A673 (cell line): ENCODE results near the gene PAOX. TPM values are rescaled to one million over a fixed set of nuclear protein-coding genes. Genes with fewer than 3 reads are reported as not detected.
A peak's percentile ranks its signal among the peaks of the same experiment; 100 is the strongest.

Source experiments
- BruUV-seq: library from RNA; stranded (reverse); fragments of 400-500 nt; replicated peaks from 2 replicates; lab custom pipeline; 2021; lab: Mats Ljungman, UMichigan
- CTCF ChIA-PET: fragments of 300-600 bp; sonication (Branson Sonifier 250); formaldehyde crosslinking; loops from one replicate; lab custom pipeline; 2022; ENCODE audit warnings: antibody characterized with exemption; lab: Charles Lee
- POLR2A ChIA-PET: fragments of 300-600 bp; sonication (Branson Sonifier 250); formaldehyde crosslinking; loops from one replicate; lab custom pipeline; 2022; ENCODE audit warnings: antibody characterized with exemption; ENCODE audit not compliant: low non-redundant PET; lab: Charles Lee
- DNase-seq: peaks from one replicate; pipeline ENCODE4 v3.0.0-alpha.2; 2015; ENCODE audit warnings: low spot score
- H3K27ac ChIP-seq: fragments of 200-600 bp; sonication (generic); 2 replicates; pipeline ENCODE4 v1.5.1; 2016; ENCODE audit warnings: mixed run types, low read depth, mild to moderate bottlenecking, mixed read lengths, antibody characterized with exemption, low read length; ENCODE audit not compliant: poor library complexity, severe bottlenecking
- H3K27me3 ChIP-seq: fragments of 200-600 bp; sonication (generic); replicated peaks from 2 replicates; pipeline ENCODE4 v1.6.1; 2017; ENCODE audit warnings: mixed run types, low read depth, mild to moderate bottlenecking, mixed read lengths, antibody characterized with exemption, low read length; ENCODE audit not compliant: insufficient read depth, poor library complexity
- H3K36me3 ChIP-seq: fragments of 200-600 bp; sonication (generic); 2 replicates; pipeline ENCODE4 v1.6.1; 2016; ENCODE audit warnings: mixed run types, mild to moderate bottlenecking, mixed read lengths, antibody characterized with exemption, low read length; ENCODE audit not compliant: insufficient read depth, poor library complexity, severe bottlenecking
- H3K4me1 ChIP-seq: fragments of 200-600 bp; sonication (generic); 2 replicates; pipeline ENCODE4 v1.6.1; 2017; ENCODE audit warnings: mixed run types, mild to moderate bottlenecking, mixed read lengths, antibody characterized with exemption, low read length; ENCODE audit not compliant: insufficient read depth, poor library complexity, severe bottlenecking
- H3K4me3 ChIP-seq: fragments of 200-600 bp; sonication (generic); 2 replicates; pipeline ENCODE4 v1.5.1; 2016; ENCODE audit warnings: low read depth, mixed run types, mild to moderate bottlenecking, mixed read lengths, low read length; ENCODE audit not compliant: poor library complexity, severe bottlenecking
- H3K9me3 ChIP-seq: fragments of 200-600 bp; sonication (generic); 2 replicates; pipeline ENCODE4 v1.6.1; 2016; ENCODE audit warnings: mixed run types, low read depth, mild to moderate bottlenecking, mixed read lengths, antibody characterized with exemption, low read length; ENCODE audit not compliant: poor library complexity, severe bottlenecking
- CTCF ChIP-seq: fragments of 300-800, 200-600 bp; sonication (generic); conservative IDR thresholded peaks from 2 replicates; pipeline ENCODE4 v1.5.1; 2017; ENCODE audit warnings: low read depth, mild to moderate bottlenecking, antibody characterized with exemption, low read length, moderate library complexity, mixed read lengths
- EZH2 ChIP-seq: fragments of 200-600 bp; sonication (generic); IDR thresholded peaks from 2 replicates; pipeline ENCODE4 v1.6.1; 2017; ENCODE audit warnings: borderline replicate concordance, low read depth, mild to moderate bottlenecking, mixed read lengths, antibody characterized with exemption, low read length; ENCODE audit not compliant: poor library complexity, severe bottlenecking
- intact Hi-C: fragments of 100-400 bp; cut with micrococcal nuclease; formaldehyde crosslinking; loops from one replicate; pipeline ENCODE4 v1.10.0; 2022; ENCODE audit not compliant: unreplicated experiment
- total RNA-seq: library from RNA; stranded (reverse); gene quantifications from 2 replicates; pipeline ENCODE4 v1.2.3, GENCODE V29; 2021

Gene PAOX
- total RNA-seq, 1 experiment from 2014 or later: 0.92 TPM

GRCh38 chr10:133391761-133392518 lies 12.9 kb downstream of the PAOX start:
- H3K36me3 ChIP-seq: peaks cover 12% of the 10 kb centered on the region
- H3K27ac ChIP-seq: no peak overlapping the region
- no peak for TF ChIP-seq CTCF
- TF ChIP-seq EZH2: no peak
- intact Hi-C loops: no loop called here
- H3K4me3 ChIP-seq: no peak overlapping the region
- no peak for DNase-seq
- no peaks in the 10 kb centered on the region for H3K27me3 ChIP-seq
- POLR2A ChIA-PET: no interaction called here
- CTCF ChIA-PET: no interaction called here
- H3K4me1 ChIP-seq: peaks cover 4% of the 10 kb centered on the region
- no TSS peak for BruUV-seq
- no peaks in the 10 kb centered on the region for H3K9me3 ChIP-seq

- POLR2A ChIA-PET: no interaction called here
- no peaks in the 10 kb centered on the region for H3K27me3 ChIP-seq
- H3K27ac ChIP-seq: peak overlapping the region; percentile 87
- H3K4me1 ChIP-seq: peaks cover 4% of the 10 kb centered on the region
- no peak for DNase-seq
- peak overlapping the region; percentile 84 for H3K4me3 ChIP-seq
- intact Hi-C loops: no loop called here
- CTCF ChIA-PET: no interaction called here
- H3K9me3 ChIP-seq: no peaks in the 10 kb centered on the region
- H3K36me3 ChIP-seq: peaks cover 22% of the 10 kb centered on the region
- no TSS peak for BruUV-seq
- TF ChIP-seq CTCF (no peak), EZH2 (no peak)
Observed at GRCh38 chr10:133393401-133394063, 14.5 kb downstream of the PAOX start.

- Histone ChIP-seq H3K36me3 (peaks cover 29% of the 10 kb centered on the region), H3K4me3 (peak within 1 kb of the TSS; percentile 84), H3K9me3 (no peaks in the 10 kb centered on the region), H3K27ac (peak within 1 kb of the TSS; percentile 87), H3K4me1 (peaks cover 4% of the 10 kb centered on the region), H3K27me3 (no peaks in the 10 kb centered on the region)
- ChIA-PET POLR2A (no interaction called here), CTCF (no interaction called here)
- DNase-seq: peak; percentile 96
- no TSS peak for BruUV-seq
- no peak for TF ChIP-seq EZH2
- TF ChIP-seq CTCF: no peak
- intact Hi-C loops: no loop called here
Observed at GRCh38 chr10:133394064-133394663, 15.1 kb downstream of the PAOX start, which contains the start of gene MTG1. Gene MTG1, plus strand, starts transcription at chr10:133394157. Its CDS starts 64 bp downstream, at chr10:133394221.
